CD14-positive monocyte (primary cell): Measurements from ENCODE around the gene MEMO1. TPM values are rescaled to one million over a fixed set of nuclear protein-coding genes. Genes with fewer than 3 reads are reported as not detected.

ENCODE experiments used
- DNase-seq, 3 donors: peaks; one replicate each; pipeline ENCODE4 v3.0.0-alpha.2; 2011 to 2022
- H2AFZ ChIP-seq: 2 replicates; pipeline ENCODE4 v1.6.0; 2012; ENCODE audit warnings: mild to moderate bottlenecking, low read depth, low read length, inconsistent platforms; ENCODE audit not compliant: insufficient read depth, poor library complexity, severe bottlenecking
- H3K27ac ChIP-seq, 2 donors: 1 replicate in 1 of 2; 2 replicates in 1 of 2; pipeline ENCODE4 v1.5.1; 2012 to 2013; ENCODE audit warnings: low read length in 2 of 2, control low read depth in 1 of 2, inconsistent platforms in 1 of 2, low read depth in 1 of 2, mild to moderate bottlenecking in 1 of 2
- H3K27me3 ChIP-seq, 2 donors: one replicate each; pipeline versions ENCODE4 v1.6.0 to v1.6.1; 2011 to 2013; ENCODE audit warnings: low read length in 2 of 2; ENCODE audit not compliant: control insufficient read depth in 2 of 2, insufficient read depth in 2 of 2
- H3K36me3 ChIP-seq, 2 donors: replicated peaks in 1 of 2; 1 replicate in 1 of 2; 2 replicates in 1 of 2; pipeline versions ENCODE4 v1.5.1 to v1.6.1; 2012 to 2013; ENCODE audit warnings: low read length in 2 of 2, control low read depth in 1 of 2, inconsistent platforms in 1 of 2, mild to moderate bottlenecking in 1 of 2; ENCODE audit not compliant: insufficient read depth in 2 of 2, control insufficient read depth in 1 of 2
- H3K4me1 ChIP-seq, 2 donors: 1 replicate in 1 of 2; 2 replicates in 1 of 2; pipeline versions ENCODE4 v1.5.1 to v1.6.1; 2012 to 2013; ENCODE audit warnings: low read length in 2 of 2, control low read depth in 1 of 2, inconsistent platforms in 1 of 2, mild to moderate bottlenecking in 1 of 2, moderate library complexity in 1 of 2; ENCODE audit not compliant: insufficient read depth in 2 of 2, control insufficient read depth in 1 of 2
- H3K4me2 ChIP-seq: replicated peaks from 2 replicates; pipeline ENCODE3; 2012; ENCODE audit warnings: low read length, moderate library complexity, mild to moderate bottlenecking; ENCODE audit not compliant: poor library complexity, severe bottlenecking; ENCODE audit errors: extremely low read depth
- H3K4me3 ChIP-seq, 3 experiments: fragments of 200-600 bp in 1 of 3; sonication (generic) in 1 of 3; replicated peaks in 1 of 3; 1 replicate in 2 of 3; 2 replicates in 1 of 3; pipeline ENCODE4 v1.5.1; 2011 to 2013; ENCODE audit warnings: low read length in 3 of 3, mild to moderate bottlenecking in 3 of 3, control low read depth in 2 of 3, low read depth in 2 of 3, inconsistent platforms in 1 of 3, moderate library complexity in 1 of 3
- H3K79me2 ChIP-seq: 2 replicates; pipeline ENCODE4 v1.6.0; 2012; ENCODE audit warnings: mild to moderate bottlenecking, control low read depth, inconsistent platforms, low read length, moderate library complexity; ENCODE audit not compliant: insufficient read depth
- H3K9ac ChIP-seq: 2 replicates; pipeline ENCODE4 v1.6.0; 2017; ENCODE audit warnings: low read length, mild to moderate bottlenecking; ENCODE audit not compliant: insufficient read depth, poor library complexity, severe bottlenecking
- H3K9me3 ChIP-seq, 2 donors: replicated peaks in 1 of 2; 1 replicate in 1 of 2; 2 replicates in 1 of 2; pipeline versions ENCODE4 v1.5.1 to v1.6.1; 2012 to 2013; ENCODE audit warnings: low read length in 2 of 2, control low read depth in 1 of 2; ENCODE audit not compliant: control insufficient read depth in 1 of 2, insufficient read depth in 1 of 2
- H4K20me1 ChIP-seq: 2 replicates; pipeline ENCODE4 v1.6.0; 2012; ENCODE audit warnings: mild to moderate bottlenecking, low read length, control low read depth, moderate library complexity; ENCODE audit not compliant: insufficient read depth
- H3K27ac Mint-ChIP-seq, 7 donors: one replicate each; pipeline ENCODE4 v1.8.0; 2020; ENCODE audit warnings: mild to moderate bottlenecking in 7 of 7, mixed read lengths in 7 of 7, moderate library complexity in 6 of 7, inconsistent platforms in 2 of 7
- H3K27me3 Mint-ChIP-seq, 3 donors: one replicate each; pipeline ENCODE4 v1.8.0; 2021 to 2022; ENCODE audit warnings: low read depth in 3 of 3, mild to moderate bottlenecking in 3 of 3, mixed read lengths in 3 of 3, moderate library complexity in 3 of 3, inconsistent platforms in 1 of 3
- H3K36me3 Mint-ChIP-seq, 2 donors: one replicate each; pipeline ENCODE4 v1.8.0; 2020; ENCODE audit warnings: mixed read lengths in 2 of 2, inconsistent platforms in 1 of 2, mild to moderate bottlenecking in 1 of 2
- H3K4me1 Mint-ChIP-seq: one replicate; pipeline ENCODE4 v1.8.0; 2020; ENCODE audit warnings: mild to moderate bottlenecking, mixed read lengths
- H3K4me3 Mint-ChIP-seq, 2 donors: one replicate each; pipeline ENCODE4 v1.8.0; 2020; ENCODE audit warnings: mild to moderate bottlenecking in 2 of 2, mixed read lengths in 2 of 2, moderate library complexity in 1 of 2
- H3K9me3 Mint-ChIP-seq, 7 donors: one replicate each; pipeline ENCODE4 v1.8.0; 2020 to 2022; ENCODE audit warnings: mixed read lengths in 7 of 7, mild to moderate bottlenecking in 6 of 7, moderate library complexity in 6 of 7, inconsistent platforms in 2 of 7
- CTCF ChIP-seq: fragments of 200-600 bp; IDR thresholded peaks from one replicate; pipeline ENCODE4 v1.8.0; 2022; ENCODE audit warnings: antibody characterized with exemption, mild to moderate bottlenecking
- WGBS: methylation state at CpG from one replicate; pipeline ENCODE4 v1.1.5; 2013; ENCODE audit warnings: missing lambda C conversion rate; ENCODE audit not compliant: insufficient coverage; 5-methylcytosine and 5-hydroxymethylcytosine counted together
- intact Hi-C, 2 donors: fragments of 100-400 bp; cut with micrococcal nuclease; formaldehyde crosslinking; loops; one replicate each; pipeline versions ENCODE4 v1.15.0 to v1.15.1; 2023
- polyA plus RNA-seq, 3 donors: library from polyadenylated mRNA; depleted of rRNA in 1 of 3; unstranded in 2 of 3; stranded (reverse) in 1 of 3; fragments of 300-500 nt in 2 of 3; fragments of >200 nt in 1 of 3; fragmentation: Illumina TruSeq in 2 of 3; gene quantifications; 1 replicate in 2 of 3; 2 replicates in 1 of 3; pipeline ENCODE4 v1.2.3, GENCODE V29; 2012 to 2021

The MEMO1 gene
- polyA plus RNA-seq, 3 donors: 49.5 to 63.7 (median 57.0) TPM

GRCh38 chr2:31996571-31997150, 14.1 kb downstream of the MEMO1 start:
- peak overlapping the region in 1 of 2 donors; percentile 8 for H3K27ac ChIP-seq
- Mint-ChIP-seq H3K4me3 (no peak overlapping the region), H3K9me3 (no peaks in the 10 kb centered on the region), H3K36me3 (peaks cover 1 to 11% of the 10 kb centered on the region in 2 donors), H3K4me1 (peaks cover 31% of the 10 kb centered on the region), H3K27ac (peak overlapping the region in 2 of 7 donors; percentile 43 to 46), H3K27me3 (no peaks in the 10 kb centered on the region)
- no peak overlapping the region for H2AFZ ChIP-seq
- 95% methylated on average over 6 of the region's 6 CpGs for WGBS
- peaks cover 99% of the 10 kb centered on the region for H3K79me2 ChIP-seq
- no peak overlapping the region for H3K4me3 ChIP-seq
- H3K4me2 ChIP-seq: no peak overlapping the region
- intact Hi-C loops: no loop called here
- peaks cover 2 to 16% of the 10 kb centered on the region in 2 donors for H3K4me1 ChIP-seq
- H4K20me1 ChIP-seq: peaks cover 97% of the 10 kb centered on the region
- no peaks in the 10 kb centered on the region for H3K27me3 ChIP-seq
- H3K9me3 ChIP-seq: no peaks in the 10 kb centered on the region
- peaks cover 0 to 3% of the 10 kb centered on the region in 2 donors for H3K36me3 ChIP-seq
- no peak for DNase-seq
- H3K9ac ChIP-seq: no peak overlapping the region
- no peak for TF ChIP-seq CTCF

GRCh38 chr2:31992934-31993333, 17.9 kb downstream of the MEMO1 start:
- no peak for DNase-seq
- no peak overlapping the region for H3K27ac Mint-ChIP-seq
- H3K36me3 Mint-ChIP-seq: peaks cover 1 to 12% of the 10 kb centered on the region in 2 donors
- peaks cover 100% of the 10 kb centered on the region for H3K79me2 ChIP-seq
- H3K9me3 ChIP-seq: no peaks in the 10 kb centered on the region
- TF ChIP-seq CTCF: no peak
- intact Hi-C loops: no loop called here
- no peaks in the 10 kb centered on the region for H3K9me3 Mint-ChIP-seq
- peaks cover 95% of the 10 kb centered on the region for H4K20me1 ChIP-seq
- H3K4me1 Mint-ChIP-seq: peaks cover 15% of the 10 kb centered on the region
- H3K4me2 ChIP-seq: no peak overlapping the region
- H3K9ac ChIP-seq: no peak overlapping the region
- H3K27me3 ChIP-seq: no peaks in the 10 kb centered on the region
- H3K27me3 Mint-ChIP-seq: no peaks in the 10 kb centered on the region
- H2AFZ ChIP-seq: no peak overlapping the region
- peak overlapping the region in 1 of 2 donors; percentile 51 for H3K27ac ChIP-seq
- peaks cover 0 to 5% of the 10 kb centered on the region in 2 donors for H3K4me1 ChIP-seq
- H3K4me3 Mint-ChIP-seq: no peak overlapping the region
- H3K4me3 ChIP-seq: no peak overlapping the region
- no CpG with 5 or more reads among the region's 4 CpGs for WGBS
- no peaks in the 10 kb centered on the region for H3K36me3 ChIP-seq
